ENCODE data around the gene PRELID2.

DNA sequence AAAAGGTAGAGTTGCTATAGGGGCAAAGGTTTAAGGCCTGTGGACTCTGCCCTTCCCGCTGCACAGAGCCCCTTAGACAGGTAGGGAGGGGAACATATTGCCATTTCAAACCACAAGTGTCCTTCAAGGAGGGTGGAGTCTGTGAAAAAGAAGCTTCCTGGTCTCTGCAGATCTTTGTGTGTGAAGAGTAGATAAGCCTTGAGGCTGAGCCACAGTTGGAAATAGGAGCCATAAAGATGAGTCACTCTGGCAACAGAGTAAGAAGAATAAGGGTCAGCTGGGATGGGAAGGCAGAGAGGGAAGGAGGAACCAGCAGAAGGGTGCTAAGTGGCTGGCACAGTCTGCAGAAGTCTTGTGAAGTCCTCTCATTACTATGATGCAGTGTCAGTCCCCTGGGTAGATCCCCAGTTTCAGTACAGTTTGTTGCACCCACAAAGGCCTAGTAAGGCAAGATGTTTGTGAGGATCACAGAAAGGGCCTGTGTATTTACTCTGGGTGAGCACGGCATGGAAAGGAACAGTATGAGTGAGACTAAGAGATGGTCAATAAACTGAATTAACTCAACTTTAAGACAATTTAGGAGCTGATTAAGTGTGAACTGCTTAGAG is 19.6 kb upstream of the PRELID2 start:
- no peak for TF ChIP-seq POLR2A (IDR thresholded peaks at IDR 0.05)
- TF ChIP-seq, protein P1, sequence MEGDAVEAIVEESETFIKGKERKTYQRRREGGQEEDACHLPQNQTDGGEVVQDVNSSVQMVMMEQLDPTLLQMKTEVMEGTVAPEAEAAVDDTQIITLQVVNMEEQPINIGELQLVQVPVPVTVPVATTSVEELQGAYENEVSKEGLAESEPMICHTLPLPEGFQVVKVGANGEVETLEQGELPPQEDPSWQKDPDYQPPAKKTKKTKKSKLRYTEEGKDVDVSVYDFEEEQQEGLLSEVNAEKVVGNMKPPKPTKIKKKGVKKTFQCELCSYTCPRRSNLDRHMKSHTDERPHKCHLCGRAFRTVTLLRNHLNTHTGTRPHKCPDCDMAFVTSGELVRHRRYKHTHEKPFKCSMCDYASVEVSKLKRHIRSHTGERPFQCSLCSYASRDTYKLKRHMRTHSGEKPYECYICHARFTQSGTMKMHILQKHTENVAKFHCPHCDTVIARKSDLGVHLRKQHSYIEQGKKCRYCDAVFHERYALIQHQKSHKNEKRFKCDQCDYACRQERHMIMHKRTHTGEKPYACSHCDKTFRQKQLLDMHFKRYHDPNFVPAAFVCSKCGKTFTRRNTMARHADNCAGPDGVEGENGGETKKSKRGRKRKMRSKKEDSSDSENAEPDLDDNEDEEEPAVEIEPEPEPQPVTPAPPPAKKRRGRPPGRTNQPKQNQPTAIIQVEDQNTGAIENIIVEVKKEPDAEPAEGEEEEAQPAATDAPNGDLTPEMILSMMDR (IDR thresholded peaks at IDR 0.05) = no peak
